Measurements from ENCODE around the gene SLC23A1. TPM values are rescaled to one million over a fixed set of nuclear protein-coding genes. Genes with fewer than 3 reads are reported as not detected.

Gene SLC23A1
- total and polyA plus RNA-seq, 2 of the 13 experiments (the other 11 are each of a cell fraction or from before 2014, with no cell fraction given), result 6.0 to 6.6 TPM

- no peak for TF ChIP-seq GZF1 (CRISPR knock-in tag; IDR thresholded peaks at IDR 0.05)
- TF ChIP-seq ZBTB3 (CRISPR knock-in tag; IDR thresholded peaks at IDR 0.05; ENCODE audit: borderline replicate concordance, low read depth), result peak; percentile 75; the same call in 1 of the 2 replicates
- TF ChIP-seq CBX5 (CRISPR knock-in tag; IDR thresholded peaks at IDR 0.05; ENCODE audit: borderline replicate concordance), result peak; percentile 26; the same call in 1 of the 2 replicates
- TF ChIP-seq, protein P1, sequence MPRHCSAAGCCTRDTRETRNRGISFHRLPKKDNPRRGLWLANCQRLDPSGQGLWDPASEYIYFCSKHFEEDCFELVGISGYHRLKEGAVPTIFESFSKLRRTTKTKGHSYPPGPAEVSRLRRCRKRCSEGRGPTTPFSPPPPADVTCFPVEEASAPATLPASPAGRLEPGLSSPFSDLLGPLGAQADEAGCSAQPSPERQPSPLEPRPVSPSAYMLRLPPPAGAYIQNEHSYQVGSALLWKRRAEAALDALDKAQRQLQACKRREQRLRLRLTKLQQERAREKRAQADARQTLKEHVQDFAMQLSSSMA (CRISPR knock-in tag; IDR thresholded peaks at IDR 0.05), result no peak; the same call in 1 of the 2 replicates
- no peak; the same call in 1 of the 2 replicates for TF ChIP-seq ZNF292 (CRISPR knock-in tag; IDR thresholded peaks at IDR 0.05; ENCODE audit: borderline replicate concordance, low read depth)
- no peak for TF ChIP-seq ZNF30 (CRISPR knock-in tag; IDR thresholded peaks at IDR 0.05)
- TF ChIP-seq ZNF747 (CRISPR knock-in tag; IDR thresholded peaks at IDR 0.05; ENCODE audit: borderline replicate concordance), result peak; percentile 82; the same call in 1 of the 2 replicates
- TF ChIP-seq ZNF484 (CRISPR knock-in tag; IDR thresholded peaks at IDR 0.05; ENCODE audit: borderline replicate concordance, low read depth), result no peak
- no peak; the same call in 1 of the 2 replicates for TF ChIP-seq ZNF615 (CRISPR knock-in tag; IDR thresholded peaks at IDR 0.05; ENCODE audit: borderline replicate concordance)
- TF ChIP-seq ZNF180 (CRISPR knock-in tag; IDR thresholded peaks at IDR 0.05; ENCODE audit: borderline replicate concordance, low read depth), result no peak
- no peak for TF ChIP-seq FOSL1 (CRISPR knock-in tag; IDR thresholded peaks at IDR 0.05; ENCODE audit: borderline replicate concordance)
- TF ChIP-seq TP53 (CRISPR knock-in tag; conservative IDR thresholded peaks at IDR 0.05), result no peak
- TF ChIP-seq ZBTB25 (CRISPR knock-in tag; IDR thresholded peaks at IDR 0.05), result peak; percentile 32; the same call in 1 of the 2 replicates
- peak; percentile 84; the same call in 1 of the 2 replicates for TF ChIP-seq KDM2A (CRISPR knock-in tag; IDR thresholded peaks at IDR 0.05; ENCODE audit: borderline replicate concordance, low read depth)
- TF ChIP-seq ZNF790 (CRISPR knock-in tag; IDR thresholded peaks at IDR 0.05; ENCODE audit: borderline replicate concordance), result no peak
- TF ChIP-seq YY1 (IDR thresholded peaks at IDR 0.05; ENCODE audit: insufficient read depth, insufficient replicate concordance, low read depth, low read length), result peak; percentile 54
- TF ChIP-seq ZNF256 (CRISPR knock-in tag; conservative IDR thresholded peaks at IDR 0.05), result 0 out of 2 replicates have a peak, but pooled peaks have one; percentile 27
- TF ChIP-seq, protein P2, sequence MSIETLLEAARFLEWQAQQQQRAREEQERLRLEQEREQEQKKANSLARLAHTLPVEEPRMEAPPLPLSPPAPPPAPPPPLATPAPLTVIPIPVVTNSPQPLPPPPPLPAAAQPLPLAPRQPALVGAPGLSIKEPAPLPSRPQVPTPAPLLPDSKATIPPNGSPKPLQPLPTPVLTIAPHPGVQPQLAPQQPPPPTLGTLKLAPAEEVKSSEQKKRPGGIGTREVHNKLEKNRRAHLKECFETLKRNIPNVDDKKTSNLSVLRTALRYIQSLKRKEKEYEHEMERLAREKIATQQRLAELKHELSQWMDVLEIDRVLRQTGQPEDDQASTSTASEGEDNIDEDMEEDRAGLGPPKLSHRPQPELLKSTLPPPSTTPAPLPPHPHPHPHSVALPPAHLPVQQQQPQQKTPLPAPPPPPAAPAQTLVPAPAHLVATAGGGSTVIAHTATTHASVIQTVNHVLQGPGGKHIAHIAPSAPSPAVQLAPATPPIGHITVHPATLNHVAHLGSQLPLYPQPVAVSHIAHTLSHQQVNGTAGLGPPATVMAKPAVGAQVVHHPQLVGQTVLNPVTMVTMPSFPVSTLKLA (IDR thresholded peaks at IDR 0.05), result peak; percentile 84
- TF ChIP-seq SSRP1 (CRISPR knock-in tag; IDR thresholded peaks at IDR 0.05), result no peak
- TF ChIP-seq, protein P3, sequence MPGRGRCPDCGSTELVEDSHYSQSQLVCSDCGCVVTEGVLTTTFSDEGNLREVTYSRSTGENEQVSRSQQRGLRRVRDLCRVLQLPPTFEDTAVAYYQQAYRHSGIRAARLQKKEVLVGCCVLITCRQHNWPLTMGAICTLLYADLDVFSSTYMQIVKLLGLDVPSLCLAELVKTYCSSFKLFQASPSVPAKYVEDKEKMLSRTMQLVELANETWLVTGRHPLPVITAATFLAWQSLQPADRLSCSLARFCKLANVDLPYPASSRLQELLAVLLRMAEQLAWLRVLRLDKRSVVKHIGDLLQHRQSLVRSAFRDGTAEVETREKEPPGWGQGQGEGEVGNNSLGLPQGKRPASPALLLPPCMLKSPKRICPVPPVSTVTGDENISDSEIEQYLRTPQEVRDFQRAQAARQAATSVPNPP (CRISPR knock-in tag; IDR thresholded peaks at IDR 0.05), result no peak
- TF ChIP-seq ZNF724P (CRISPR knock-in tag; IDR thresholded peaks at IDR 0.05; ENCODE audit: borderline replicate concordance), result peak; percentile 68; the same call in 1 of the 2 replicates
- TF ChIP-seq KLF16 (CRISPR knock-in tag; IDR thresholded peaks at IDR 0.05), result peak in 1 of 2 experiments; percentile 64; a peak in 1 of 4 replicates
- TF ChIP-seq PAX8 (CRISPR knock-in tag; IDR thresholded peaks at IDR 0.05; ENCODE audit: borderline replicate concordance), result no peak; the same call in 1 of the 2 replicates
Observed at GRCh38 chr5:139341689-139342422, 41.2 kb downstream of the SLC23A1 start, which contains the start of gene PAIP2 (continued).

Data from HepG2 (cell line).